Measurements from ENCODE around the gene SPACA4.

Gene SPACA4

GRCh38 chr19:48598996-48599700 lies 7.4 kb upstream of the SPACA4 start:
- DNase-seq, result no peak

- DNase-seq, result no peak
These were observed 5.7 kb upstream of the SPACA4 start for GRCh38 chr19:48600679-48601417.

- no peak for DNase-seq
These were observed 3.5 kb upstream of the SPACA4 start for GRCh38 chr19:48603001-48603400.

GRCh38 chr19:48603449-48603848 lies 3.1 kb upstream of the SPACA4 start:
- DNase-seq, result no peak

- no peak for DNase-seq
These were observed 2.7 kb upstream of the SPACA4 start for GRCh38 chr19:48603850-48604249.

GRCh38 chr19:48607359-48607755 lies 815 bp downstream of the SPACA4 start:
- DNase-seq, result no peak

- peak; percentile 57 for DNase-seq
These were observed 2.3 kb downstream of the SPACA4 start for GRCh38 chr19:48608798-48609263.

GRCh38 chr19:48609571-48610108 lies 3.1 kb downstream of the SPACA4 start:
- DNase-seq, result no peak

GRCh38 chr19:48611872-48612271 lies 5.3 kb downstream of the SPACA4 start:
- DNase-seq, result no peak

GRCh38 chr19:48613024-48613851 lies 6.7 kb downstream of the SPACA4 start:
- no peak for DNase-seq

GRCh38 chr19:48613852-48614435 lies 7.4 kb downstream of the SPACA4 start:
- DNase-seq, result no peak

- no peak for DNase-seq
These were observed 8.1 kb downstream of the SPACA4 start, which contains the start of gene FAM83E for GRCh38 chr19:48614436-48615230. FAM83E (minus strand) TSS chr19:48615076; CDS start chr19:48613372, 1,704 bp downstream.

- no peak for DNase-seq
These were observed 8.9 kb downstream of the SPACA4 start for GRCh38 chr19:48615231-48616040.

- DNase-seq, result no peak
These were observed 9.5 kb downstream of the SPACA4 start for GRCh38 chr19:48616041-48616436.

- no peak for DNase-seq
These were observed 10.0 kb downstream of the SPACA4 start for GRCh38 chr19:48616491-48617056.

- no peak for DNase-seq
These were observed 10.8 kb downstream of the SPACA4 start for GRCh38 chr19:48617146-48617937.

GRCh38 chr19:48618278-48618915 lies 11.9 kb downstream of the SPACA4 start:
- DNase-seq, result no peak

GRCh38 chr19:48618916-48619691 lies 12.6 kb downstream of the SPACA4 start, which contains the start of the genes RPL18 and SPHK2:
RPL18 (minus strand) TSS chr19:48619178; CDS start chr19:48619143, 35 bp downstream.
SPHK2 (plus strand) TSS chr19:48619506; CDS start chr19:48620515, 1,009 bp downstream.
- DNase-seq, result peak; percentile 97
